ENCODE data around the gene OAS3. TPM values are rescaled to one million over a fixed set of nuclear protein-coding genes. Genes with fewer than 3 reads are reported as not detected.

OAS3 gene
- total and polyA plus RNA-seq, 10 of the 15 experiments (the other 5 are each of a cell fraction or from before 2014, with no cell fraction given) = 5.1 to 107 (median 18.0) TPM

DNA sequence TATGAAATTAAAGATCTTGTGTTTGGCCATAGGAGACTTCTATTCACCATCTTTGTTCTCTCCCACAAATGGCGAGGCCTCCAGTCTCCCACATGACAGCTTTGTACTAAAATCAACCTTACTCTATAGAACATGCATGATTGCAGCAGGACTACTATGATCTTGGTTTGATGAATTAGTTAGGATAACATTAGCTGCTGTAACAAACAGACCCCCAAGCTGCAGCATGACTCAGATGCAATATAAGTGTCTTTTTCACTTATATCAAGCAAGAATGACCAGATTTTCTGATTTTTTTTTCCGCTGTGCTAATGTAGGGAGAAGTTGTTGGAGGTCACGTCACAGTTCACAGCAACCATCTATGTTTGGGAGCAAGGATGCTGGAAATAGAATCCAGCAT lies 10.8 kb upstream of the OAS3 start:
- no peaks in the 10 kb centered on the region for H3K79me2 ChIP-seq (ENCODE audit: control insufficient read depth, insufficient read depth, low read length)
- POLR2A ChIA-PET = no interaction called here
- BruUV-seq (replicated peaks) = no TSS peak
- DNase-seq (ENCODE audit: low read depth, low spot score) = no peak
- H3K9ac ChIP-seq (ENCODE audit: control insufficient read depth, insufficient read depth, low read length) = no peak overlapping the region
- FAIRE-seq = no peak
- intact Hi-C loops (cut with micrococcal nuclease; ENCODE audit: unreplicated experiment) (loop anchor here (2.0 kb wide), 1 partner anchor 21 kb away; the partner anchor contains the start of gene OAS1), in situ Hi-C loops (cut with MboI) (no loop called here)
- CTCF ChIA-PET = interaction anchor here (0.9 to 2.4 kb wide), 4 partner anchors 10 to 66 kb away, joined by 3 to 7 read pairs (median 6); partner anchors contain the start of genes OAS1 and OAS3
- H2AFZ ChIP-seq (ENCODE audit: control insufficient read depth, low read depth, low read length) = no peak overlapping the region
- no peak for ATAC-seq
- H3K27ac ChIP-seq (ENCODE audit: control insufficient read depth, insufficient read depth) = no peak overlapping the region
- no peak overlapping the region for H3K4me3 ChIP-seq
- H3K4me2 ChIP-seq (ENCODE audit: control insufficient read depth, insufficient read depth) = no peak overlapping the region
- TF ChIP-seq EED (IDR thresholded peaks at IDR 0.05; ENCODE audit: low read depth) (no peak), KAT2A (conservative IDR thresholded peaks at IDR 0.05; ENCODE audit: control insufficient read depth, low read depth, low read length) (no peak), RELA (IDR thresholded peaks at IDR 0.05; ENCODE audit: borderline replicate concordance, partially characterized antibody) (no peak), HDGF (IDR thresholded peaks at IDR 0.05) (no peak), WRNIP1 (IDR thresholded peaks at IDR 0.05; ENCODE audit: borderline replicate concordance, low read depth, low read length) (no peak), NRF1 (conservative IDR thresholded peaks at IDR 0.05; ENCODE audit: low read depth, low read length) (no peak), SMAD5 (IDR thresholded peaks at IDR 0.05; ENCODE audit: low read depth) (no peak), MEF2A (IDR thresholded peaks at IDR 0.05; ENCODE audit: insufficient read depth, low read depth, low read length) (no peak)
- TF ChIP-seq, protein P1, sequence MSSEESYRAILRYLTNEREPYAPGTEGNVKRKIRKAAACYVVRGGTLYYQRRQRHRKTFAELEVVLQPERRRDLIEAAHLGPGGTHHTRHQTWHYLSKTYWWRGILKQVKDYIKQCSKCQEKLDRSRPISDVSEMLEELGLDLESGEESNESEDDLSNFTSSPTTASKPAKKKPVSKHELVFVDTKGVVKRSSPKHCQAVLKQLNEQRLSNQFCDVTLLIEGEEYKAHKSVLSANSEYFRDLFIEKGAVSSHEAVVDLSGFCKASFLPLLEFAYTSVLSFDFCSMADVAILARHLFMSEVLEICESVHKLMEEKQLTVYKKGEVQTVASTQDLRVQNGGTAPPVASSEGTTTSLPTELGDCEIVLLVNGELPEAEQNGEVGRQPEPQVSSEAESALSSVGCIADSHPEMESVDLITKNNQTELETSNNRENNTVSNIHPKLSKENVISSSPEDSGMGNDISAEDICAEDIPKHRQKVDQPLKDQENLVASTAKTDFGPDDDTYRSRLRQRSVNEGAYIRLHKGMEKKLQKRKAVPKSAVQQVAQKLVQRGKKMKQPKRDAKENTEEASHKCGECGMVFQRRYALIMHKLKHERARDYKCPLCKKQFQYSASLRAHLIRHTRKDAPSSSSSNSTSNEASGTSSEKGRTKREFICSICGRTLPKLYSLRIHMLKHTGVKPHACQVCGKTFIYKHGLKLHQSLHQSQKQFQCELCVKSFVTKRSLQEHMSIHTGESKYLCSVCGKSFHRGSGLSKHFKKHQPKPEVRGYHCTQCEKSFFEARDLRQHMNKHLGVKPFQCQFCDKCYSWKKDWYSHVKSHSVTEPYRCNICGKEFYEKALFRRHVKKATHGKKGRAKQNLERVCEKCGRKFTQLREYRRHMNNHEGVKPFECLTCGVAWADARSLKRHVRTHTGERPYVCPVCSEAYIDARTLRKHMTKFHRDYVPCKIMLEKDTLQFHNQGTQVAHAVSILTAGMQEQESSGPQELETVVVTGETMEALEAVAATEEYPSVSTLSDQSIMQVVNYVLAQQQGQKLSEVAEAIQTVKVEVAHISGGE (CRISPR knock-in tag; IDR thresholded peaks at IDR 0.05) = no peak
- TF ChIP-seq, protein P2, sequence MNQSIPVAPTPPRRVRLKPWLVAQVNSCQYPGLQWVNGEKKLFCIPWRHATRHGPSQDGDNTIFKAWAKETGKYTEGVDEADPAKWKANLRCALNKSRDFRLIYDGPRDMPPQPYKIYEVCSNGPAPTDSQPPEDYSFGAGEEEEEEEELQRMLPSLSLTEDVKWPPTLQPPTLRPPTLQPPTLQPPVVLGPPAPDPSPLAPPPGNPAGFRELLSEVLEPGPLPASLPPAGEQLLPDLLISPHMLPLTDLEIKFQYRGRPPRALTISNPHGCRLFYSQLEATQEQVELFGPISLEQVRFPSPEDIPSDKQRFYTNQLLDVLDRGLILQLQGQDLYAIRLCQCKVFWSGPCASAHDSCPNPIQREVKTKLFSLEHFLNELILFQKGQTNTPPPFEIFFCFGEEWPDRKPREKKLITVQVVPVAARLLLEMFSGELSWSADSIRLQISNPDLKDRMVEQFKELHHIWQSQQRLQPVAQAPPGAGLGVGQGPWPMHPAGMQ (IDR thresholded peaks at IDR 0.05; ENCODE audit: borderline replicate concordance) = no peak
- WGBS (ENCODE audit: insufficient coverage, insufficient replicate concordance, low lambda C conversion rate, missing lambda C conversion rate) = 89% methylated on average over 3 of the region's 3 CpGs
- no peaks in the 10 kb centered on the region for H3K27me3 ChIP-seq (replicated peaks in 1 of 2; ENCODE audit: control insufficient read depth in 2 of 2, insufficient read depth in 2 of 2, low read length in 1 of 2)
- no peaks in the 10 kb centered on the region for H4K20me1 ChIP-seq (ENCODE audit: control insufficient read depth, insufficient read depth)
- SMC1A ChIA-PET (ENCODE audit: uncharacterized antibody, unreplicated experiment) = interaction anchor here (1.6 kb wide), 1 partner anchor 19 kb away, joined by 5 read pairs; no protein-coding TSS in a partner anchor
- RAD21 ChIA-PET (ENCODE audit: unreplicated experiment) = no interaction called here
- H3K9me3 ChIP-seq (replicated peaks; ENCODE audit: control insufficient read depth, insufficient read depth, low read length) = no peaks in the 10 kb centered on the region; the same call in 2 of the 3 replicates
- no peaks in the 10 kb centered on the region for H3K36me3 ChIP-seq (ENCODE audit: control insufficient read depth in 2 of 2, insufficient read depth in 2 of 2, low read length in 1 of 2)
- H3K4me1 ChIP-seq (ENCODE audit: control insufficient read depth, insufficient read depth, low read length) = no peaks in the 10 kb centered on the region
